SK-N-SH treated with all-trans-retinoic acid at 6 μM for 48 hours (cell line): ENCODE measurements around the gene PYGL.
"Not testable (repeated sequence)": the region's sequence is repeated elsewhere in the genome, so short reads cannot be mapped to it uniquely, and the experiment has no call there.

ENCODE experiments used
- ATAC-seq: fragments of 200-7000 bp; cut with Tn5 transposase; 3 replicates; pipeline ENCODE4 v1.9.1; 2020; ENCODE audit warnings: mild to moderate bottlenecking, moderate library complexity
- BACH2 ChIP-seq: fragments of 250-450 bp; sonication (Bioruptor Pico); IDR thresholded peaks from 2 replicates; pipeline ENCODE4 v1.9.0; 2021; ENCODE audit warnings: mild to moderate bottlenecking, borderline replicate concordance
- CREB5 ChIP-seq: fragments of 250-450 bp; sonication (Bioruptor Pico); IDR thresholded peaks from 2 replicates; pipeline ENCODE4 v1.5.1; 2020; ENCODE audit warnings: low read depth, mild to moderate bottlenecking, moderate library complexity
- CSDC2 ChIP-seq: fragments of 250-450 bp; sonication (Bioruptor Pico); IDR thresholded peaks from 2 replicates; pipeline ENCODE4 v1.5.0; 2020; ENCODE audit warnings: mild to moderate bottlenecking, moderate library complexity
- CSRNP3 ChIP-seq: fragments of 250-450 bp; sonication (Bioruptor Pico); IDR thresholded peaks from 2 replicates; pipeline ENCODE4 v1.5.1; 2021; ENCODE audit warnings: mild to moderate bottlenecking, moderate library complexity
- GLIS3 ChIP-seq: fragments of 250-450 bp; sonication (Bioruptor Pico); IDR thresholded peaks from 2 replicates; pipeline ENCODE4 v1.5.0; 2020; ENCODE audit warnings: mild to moderate bottlenecking, moderate library complexity
- ISL1 ChIP-seq: fragments of 250-450 bp; sonication (Bioruptor Pico); IDR thresholded peaks from 2 replicates; pipeline ENCODE4 v2.1.2; 2022; ENCODE audit warnings: mild to moderate bottlenecking, moderate library complexity
- OSR1 ChIP-seq: fragments of 250-450 bp; sonication (Bioruptor Pico); IDR thresholded peaks from 2 replicates; pipeline ENCODE4 v1.8.0; 2022; ENCODE audit warnings: moderate library complexity, mild to moderate bottlenecking, inconsistent platforms
- PATZ1 ChIP-seq: fragments of 250-450 bp; sonication (Bioruptor Pico); IDR thresholded peaks from 2 replicates; pipeline ENCODE4 v1.8.0; 2020; ENCODE audit warnings: mild to moderate bottlenecking, moderate library complexity, borderline replicate concordance
- POU6F1 ChIP-seq: fragments of 250-450 bp; sonication (Bioruptor Pico); IDR thresholded peaks from 2 replicates; pipeline ENCODE4 v1.8.0; 2021; ENCODE audit warnings: low read depth, mild to moderate bottlenecking, moderate library complexity, borderline replicate concordance
- PPARA ChIP-seq: fragments of 250-450 bp; sonication (Bioruptor Pico); IDR thresholded peaks from 2 replicates; pipeline ENCODE4 v1.5.0; 2020; ENCODE audit warnings: mild to moderate bottlenecking, borderline replicate concordance
- RARB ChIP-seq: fragments of 250-450 bp; sonication (Bioruptor Pico); IDR thresholded peaks from 2 replicates; pipeline ENCODE4 v1.8.0; 2021; ENCODE audit warnings: mild to moderate bottlenecking, moderate library complexity
- TCF4 ChIP-seq: fragments of 250-450 bp; sonication (Bioruptor Pico); IDR thresholded peaks from 2 replicates; pipeline ENCODE4 v1.8.0; 2021; ENCODE audit warnings: mild to moderate bottlenecking, moderate library complexity, borderline replicate concordance
- TOX ChIP-seq: fragments of 250-450 bp; sonication (Bioruptor Pico); IDR thresholded peaks from 2 replicates; pipeline ENCODE4 v1.8.0; 2021; ENCODE audit warnings: mild to moderate bottlenecking, moderate library complexity, borderline replicate concordance
- TSHZ2 ChIP-seq: fragments of 250-450 bp; sonication (Bioruptor Pico); IDR thresholded peaks from 2 replicates; pipeline ENCODE4 v1.5.0; 2020; ENCODE audit warnings: mild to moderate bottlenecking, moderate library complexity
- ZFP3 ChIP-seq: fragments of 250-450 bp; sonication (Bioruptor Pico); IDR thresholded peaks from 2 replicates; pipeline ENCODE4 v1.5.0; 2020; ENCODE audit warnings: mild to moderate bottlenecking, moderate library complexity
- ZFP30 ChIP-seq: fragments of 450-650 bp; formaldehyde crosslinking; IDR thresholded peaks from 2 replicates; pipeline ENCODE4 v1.5.0; 2022; ENCODE audit warnings: mild to moderate bottlenecking, moderate library complexity
- ZNF565 ChIP-seq: fragments of 450-650 bp; formaldehyde crosslinking; conservative IDR thresholded peaks from 2 replicates; pipeline ENCODE4 v1.5.0; 2020; ENCODE audit warnings: low read depth, mild to moderate bottlenecking, moderate library complexity
- ZNF70 ChIP-seq: fragments of 450-650 bp; formaldehyde crosslinking; IDR thresholded peaks from 2 replicates; pipeline ENCODE4 v1.5.0; 2020; ENCODE audit warnings: mild to moderate bottlenecking, moderate library complexity
- ZNF8 ChIP-seq: fragments of 450-650 bp; formaldehyde crosslinking; IDR thresholded peaks from 2 replicates; pipeline ENCODE4 v1.5.0; 2020; ENCODE audit warnings: mild to moderate bottlenecking, moderate library complexity

PYGL gene

GRCh38 chr14:50957296-50957695 is 13.0 kb upstream of the PYGL start:
- TF ChIP-seq ZNF565 (CRISPR knock-in tag) = no peak
- TF ChIP-seq ISL1 (CRISPR knock-in tag) = peak; percentile 58; the same call in 1 of the 2 replicates

GRCh38 chr14:50956421-50956820 is 12.1 kb upstream of the PYGL start:
- ATAC-seq = not testable (repeated sequence)

More at GRCh38 chr14:50957296-50957695, 13.0 kb upstream of the PYGL start:
- peak; percentile 45 for ATAC-seq

GRCh38 chr14:50955373-50956043 is 11.2 kb upstream of the PYGL start:
- ATAC-seq = peak; percentile 88
- no peak for TF ChIP-seq TOX (CRISPR knock-in tag)
- TF ChIP-seq ZFP3 (CRISPR knock-in tag) = 0 out of 2 replicates have a peak, but pooled peaks have one; percentile 23

GRCh38 chr14:50954811-50955372 is 10.6 kb upstream of the PYGL start:
- TF ChIP-seq ZNF70 (CRISPR knock-in tag) (no peak), PATZ1 (CRISPR knock-in tag) (no peak), ZFP30 (CRISPR knock-in tag) (no peak), TOX (CRISPR knock-in tag) (no peak), ISL1 (CRISPR knock-in tag) (no peak), CSRNP3 (CRISPR knock-in tag) (no peak), OSR1 (CRISPR knock-in tag) (no peak), CREB5 (CRISPR knock-in tag) (no peak), POU6F1 (CRISPR knock-in tag) (no peak), ZNF8 (no peak), CSDC2 (CRISPR knock-in tag) (no peak), TCF4 (CRISPR knock-in tag) (no peak), PPARA (no peak), ZNF565 (CRISPR knock-in tag) (no peak), GLIS3 (CRISPR knock-in tag) (no peak), BACH2 (no peak), RARB (no peak), TSHZ2 (CRISPR knock-in tag) (no peak)
- ATAC-seq = peak; percentile 75
